ENCODE results near the gene S1PR5. TPM values are rescaled to one million over a fixed set of nuclear protein-coding genes. Genes with fewer than 3 reads are reported as not detected.
A peak's percentile ranks its signal among the peaks of the same experiment; 100 is the strongest.

The S1PR5 gene
- total and polyA plus RNA-seq, 2 experiments from 2014 or later = 4.6 to 8.0 TPM

DNA sequence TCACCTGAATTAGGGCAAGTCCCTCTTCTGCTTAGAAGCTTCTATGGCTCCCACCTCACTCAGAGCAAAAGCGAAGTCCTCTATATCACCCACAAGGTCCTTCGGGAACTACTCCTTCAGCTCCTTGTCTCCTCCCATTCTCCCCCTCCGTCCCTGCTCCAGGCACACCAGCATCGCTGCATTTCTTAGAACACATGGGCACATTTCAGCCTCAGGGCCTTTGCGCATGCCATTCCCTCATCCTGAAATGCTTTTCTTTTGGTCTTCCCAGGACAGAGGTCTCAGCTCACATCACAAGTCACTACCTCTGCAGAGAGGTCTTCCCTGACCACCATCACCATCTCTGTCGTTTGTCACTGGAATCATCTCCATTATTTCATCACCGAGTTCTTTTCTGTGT, 4.0 kb downstream of the S1PR5 start:
- Histone ChIP-seq H3K9me2 (ENCODE audit: insufficient read depth) (no peaks in the 10 kb centered on the region), H3K27me3 (ENCODE audit: insufficient read depth) (peaks cover 62% of the 10 kb centered on the region), H3K27ac (ENCODE audit: low read depth) (no peak overlapping the region), H3F3A (replicated peaks; ENCODE audit: low read depth) (peaks cover 17% of the 10 kb centered on the region; the same call in 1 of the 2 replicates), H2AFZ (no peak overlapping the region), H3K79me2 (replicated peaks; ENCODE audit: insufficient read depth) (no peaks in the 10 kb centered on the region), H4K20me1 (replicated peaks; ENCODE audit: insufficient read depth) (0 out of 2 replicates have a peak, but pooled peaks cover 8% of the 10 kb centered on the region), H3K36me3 (ENCODE audit: insufficient read depth) (no peaks in the 10 kb centered on the region), H3K4me2 (0 out of 2 replicates have a peak overlapping the region, but pooled peaks have one; percentile 86), H3K4me1 (ENCODE audit: insufficient read depth) (peaks cover 14% of the 10 kb centered on the region), H3K4me3 (peak overlapping the region; percentile 67; the same call in 1 of the 2 replicates)
- Mint-ChIP-seq H3K36me3 (ENCODE audit: low read depth) (no peaks in the 10 kb centered on the region; the same call in 2 of the 3 replicates), H3K9me3 (no peaks in the 10 kb centered on the region), H3K27me3 (ENCODE audit: insufficient read depth, low read depth, poor library complexity) (peaks cover 58% of the 10 kb centered on the region), H3K4me1 (peaks cover 10% of the 10 kb centered on the region), H3K27ac (no peak overlapping the region), H3K4me3 (peak overlapping the region; percentile 14; the same call in 1 of the 3 replicates)
- ATAC-seq (no peak), DNase-seq (ENCODE audit: low spot score) (no peak)
- TF ChIP-seq ZNF331 (CRISPR knock-in tag; IDR thresholded peaks at IDR 0.05; ENCODE audit: low read depth) (no peak), EZH2 (IDR thresholded peaks at IDR 0.05; ENCODE audit: low read depth, unreplicated experiment) (no peak), POLR2AphosphoS5 (IDR thresholded peaks at IDR 0.05; ENCODE audit: low read depth) (no peak)
- TF ChIP-seq, protein P1, sequence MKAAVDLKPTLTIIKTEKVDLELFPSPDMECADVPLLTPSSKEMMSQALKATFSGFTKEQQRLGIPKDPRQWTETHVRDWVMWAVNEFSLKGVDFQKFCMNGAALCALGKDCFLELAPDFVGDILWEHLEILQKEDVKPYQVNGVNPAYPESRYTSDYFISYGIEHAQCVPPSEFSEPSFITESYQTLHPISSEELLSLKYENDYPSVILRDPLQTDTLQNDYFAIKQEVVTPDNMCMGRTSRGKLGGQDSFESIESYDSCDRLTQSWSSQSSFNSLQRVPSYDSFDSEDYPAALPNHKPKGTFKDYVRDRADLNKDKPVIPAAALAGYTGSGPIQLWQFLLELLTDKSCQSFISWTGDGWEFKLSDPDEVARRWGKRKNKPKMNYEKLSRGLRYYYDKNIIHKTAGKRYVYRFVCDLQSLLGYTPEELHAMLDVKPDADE (IDR thresholded peaks at IDR 0.05) = no peak
- TF ChIP-seq, protein P2, sequence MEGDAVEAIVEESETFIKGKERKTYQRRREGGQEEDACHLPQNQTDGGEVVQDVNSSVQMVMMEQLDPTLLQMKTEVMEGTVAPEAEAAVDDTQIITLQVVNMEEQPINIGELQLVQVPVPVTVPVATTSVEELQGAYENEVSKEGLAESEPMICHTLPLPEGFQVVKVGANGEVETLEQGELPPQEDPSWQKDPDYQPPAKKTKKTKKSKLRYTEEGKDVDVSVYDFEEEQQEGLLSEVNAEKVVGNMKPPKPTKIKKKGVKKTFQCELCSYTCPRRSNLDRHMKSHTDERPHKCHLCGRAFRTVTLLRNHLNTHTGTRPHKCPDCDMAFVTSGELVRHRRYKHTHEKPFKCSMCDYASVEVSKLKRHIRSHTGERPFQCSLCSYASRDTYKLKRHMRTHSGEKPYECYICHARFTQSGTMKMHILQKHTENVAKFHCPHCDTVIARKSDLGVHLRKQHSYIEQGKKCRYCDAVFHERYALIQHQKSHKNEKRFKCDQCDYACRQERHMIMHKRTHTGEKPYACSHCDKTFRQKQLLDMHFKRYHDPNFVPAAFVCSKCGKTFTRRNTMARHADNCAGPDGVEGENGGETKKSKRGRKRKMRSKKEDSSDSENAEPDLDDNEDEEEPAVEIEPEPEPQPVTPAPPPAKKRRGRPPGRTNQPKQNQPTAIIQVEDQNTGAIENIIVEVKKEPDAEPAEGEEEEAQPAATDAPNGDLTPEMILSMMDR (conservative IDR thresholded peaks at IDR 0.05; ENCODE audit: low read depth in 2 of 2) = no peak

DNA sequence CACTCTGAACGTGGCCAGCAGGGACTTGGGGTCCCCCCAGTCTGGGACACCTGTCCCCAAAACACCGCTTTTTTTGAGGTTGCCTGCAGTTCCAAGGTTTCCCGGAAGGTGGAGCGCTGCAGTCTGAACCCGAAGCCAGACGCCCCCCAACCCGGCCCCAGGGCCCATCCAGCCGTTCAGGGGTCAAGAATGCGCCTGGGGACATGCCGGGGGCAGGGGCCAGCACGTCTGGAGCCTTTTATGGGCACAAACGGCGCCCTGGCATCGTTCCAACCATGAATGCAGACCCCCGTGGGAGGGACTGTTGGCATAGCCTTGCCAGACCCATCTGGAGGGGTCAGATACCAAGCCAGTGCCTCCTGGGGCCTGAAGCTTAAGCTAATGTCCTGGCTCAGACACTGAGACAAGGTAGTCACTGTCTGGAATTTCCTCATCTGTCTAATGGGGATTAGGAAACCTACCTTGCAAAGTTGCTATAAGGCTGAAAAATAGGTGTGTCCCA, 6.9 kb downstream of the S1PR5 start:
- no peaks in the 10 kb centered on the region; the same call in 2 of the 3 replicates for H3K36me3 Mint-ChIP-seq (ENCODE audit: low read depth)
- Histone ChIP-seq H3K27ac (ENCODE audit: low read depth) (no peak overlapping the region), H3K4me1 (ENCODE audit: insufficient read depth) (0 out of 2 replicates have a peak, but pooled peaks cover 4% of the 10 kb centered on the region), H2AFZ (no peak overlapping the region), H3K4me2 (peak overlapping the region; percentile 57), H3K4me3 (peak overlapping the region; percentile 35; the same call in 1 of the 2 replicates), H3K36me3 (ENCODE audit: insufficient read depth) (no peaks in the 10 kb centered on the region), H4K20me1 (replicated peaks; ENCODE audit: insufficient read depth) (0 out of 2 replicates have a peak, but pooled peaks cover 7% of the 10 kb centered on the region), H3K9me2 (ENCODE audit: insufficient read depth) (no peaks in the 10 kb centered on the region), H3K27me3 (ENCODE audit: insufficient read depth) (peaks cover 35% of the 10 kb centered on the region), H3F3A (replicated peaks; ENCODE audit: low read depth) (0 out of 2 replicates have a peak, but pooled peaks cover 17% of the 10 kb centered on the region), H3K79me2 (replicated peaks; ENCODE audit: insufficient read depth) (no peaks in the 10 kb centered on the region)
- peaks cover 3% of the 10 kb centered on the region; the same call in 2 of the 3 replicates for H3K4me1 Mint-ChIP-seq
- no peaks in the 10 kb centered on the region for H3K9me3 Mint-ChIP-seq
- DNase-seq (ENCODE audit: low spot score) = peak; percentile 86
- TF ChIP-seq, protein P2 (conservative IDR thresholded peaks at IDR 0.05; ENCODE audit: low read depth in 2 of 2) = peak; percentile 72 to 85
- TF ChIP-seq, protein P3, sequence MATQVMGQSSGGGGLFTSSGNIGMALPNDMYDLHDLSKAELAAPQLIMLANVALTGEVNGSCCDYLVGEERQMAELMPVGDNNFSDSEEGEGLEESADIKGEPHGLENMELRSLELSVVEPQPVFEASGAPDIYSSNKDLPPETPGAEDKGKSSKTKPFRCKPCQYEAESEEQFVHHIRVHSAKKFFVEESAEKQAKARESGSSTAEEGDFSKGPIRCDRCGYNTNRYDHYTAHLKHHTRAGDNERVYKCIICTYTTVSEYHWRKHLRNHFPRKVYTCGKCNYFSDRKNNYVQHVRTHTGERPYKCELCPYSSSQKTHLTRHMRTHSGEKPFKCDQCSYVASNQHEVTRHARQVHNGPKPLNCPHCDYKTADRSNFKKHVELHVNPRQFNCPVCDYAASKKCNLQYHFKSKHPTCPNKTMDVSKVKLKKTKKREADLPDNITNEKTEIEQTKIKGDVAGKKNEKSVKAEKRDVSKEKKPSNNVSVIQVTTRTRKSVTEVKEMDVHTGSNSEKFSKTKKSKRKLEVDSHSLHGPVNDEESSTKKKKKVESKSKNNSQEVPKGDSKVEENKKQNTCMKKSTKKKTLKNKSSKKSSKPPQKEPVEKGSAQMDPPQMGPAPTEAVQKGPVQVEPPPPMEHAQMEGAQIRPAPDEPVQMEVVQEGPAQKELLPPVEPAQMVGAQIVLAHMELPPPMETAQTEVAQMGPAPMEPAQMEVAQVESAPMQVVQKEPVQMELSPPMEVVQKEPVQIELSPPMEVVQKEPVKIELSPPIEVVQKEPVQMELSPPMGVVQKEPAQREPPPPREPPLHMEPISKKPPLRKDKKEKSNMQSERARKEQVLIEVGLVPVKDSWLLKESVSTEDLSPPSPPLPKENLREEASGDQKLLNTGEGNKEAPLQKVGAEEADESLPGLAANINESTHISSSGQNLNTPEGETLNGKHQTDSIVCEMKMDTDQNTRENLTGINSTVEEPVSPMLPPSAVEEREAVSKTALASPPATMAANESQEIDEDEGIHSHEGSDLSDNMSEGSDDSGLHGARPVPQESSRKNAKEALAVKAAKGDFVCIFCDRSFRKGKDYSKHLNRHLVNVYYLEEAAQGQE (IDR thresholded peaks at IDR 0.05; ENCODE audit: unreplicated experiment) = no peak
- no peak for TF ChIP-seq JUNB (IDR thresholded peaks at IDR 0.05; ENCODE audit: unreplicated experiment)
- TF ChIP-seq STAT1 (IDR thresholded peaks at IDR 0.05; ENCODE audit: unreplicated experiment) = no peak
- peaks cover 38% of the 10 kb centered on the region for H3K27me3 Mint-ChIP-seq (ENCODE audit: insufficient read depth, low read depth, poor library complexity)
- H3K27ac Mint-ChIP-seq = no peak overlapping the region
- H3K4me3 Mint-ChIP-seq = no peak overlapping the region
- ATAC-seq = peak; percentile 18
